GM23338 (cell line): Measurements from ENCODE around the gene SLC12A5.

Experiments
- EZH2 ChIP-seq: fragments of 200-600 bp; sonication (generic); IDR thresholded peaks from one replicate; pipeline ENCODE4 v1.8.0; 2017; ENCODE audit warnings: antibody characterized with exemption, mild to moderate bottlenecking, low read depth; ENCODE audit not compliant: unreplicated experiment
- EZH2phosphoT487 ChIP-seq: fragments of 200-600 bp; sonication (generic); IDR thresholded peaks from one replicate; pipeline ENCODE4 v1.8.1; 2018; ENCODE audit warnings: antibody characterized with exemption; ENCODE audit not compliant: unreplicated experiment
- JUNB ChIP-seq: IDR thresholded peaks from one replicate; pipeline ENCODE4 v1.6.1; 2016; ENCODE audit warnings: antibody characterized with exemption; ENCODE audit not compliant: unreplicated experiment
- POLR2AphosphoS5 ChIP-seq: IDR thresholded peaks from 2 replicates; pipeline ENCODE4 v1.6.1; 2016; ENCODE audit warnings: antibody characterized with exemption, low read depth
- REST ChIP-seq: IDR thresholded peaks from one replicate; pipeline ENCODE4 v1.6.1; 2018; ENCODE audit warnings: antibody characterized with exemption; ENCODE audit not compliant: unreplicated experiment
- STAT1 ChIP-seq: IDR thresholded peaks from one replicate; pipeline ENCODE4 v1.6.1; 2016; ENCODE audit warnings: antibody characterized with exemption; ENCODE audit not compliant: unreplicated experiment
- TF ChIP-seq, protein P1 (sequence below), 2 experiments: fragments of 200-600 bp in 1 of 2; sonication (generic) in 1 of 2; conservative IDR thresholded peaks; 2 replicates each; pipeline versions ENCODE4 v1.5.1 to v1.6.1; 2016 to 2017; ENCODE audit warnings: antibody characterized with exemption in 2 of 2, low read depth in 2 of 2, mild to moderate bottlenecking in 2 of 2, moderate library complexity in 1 of 2

- TF ChIP-seq, protein P1, sequence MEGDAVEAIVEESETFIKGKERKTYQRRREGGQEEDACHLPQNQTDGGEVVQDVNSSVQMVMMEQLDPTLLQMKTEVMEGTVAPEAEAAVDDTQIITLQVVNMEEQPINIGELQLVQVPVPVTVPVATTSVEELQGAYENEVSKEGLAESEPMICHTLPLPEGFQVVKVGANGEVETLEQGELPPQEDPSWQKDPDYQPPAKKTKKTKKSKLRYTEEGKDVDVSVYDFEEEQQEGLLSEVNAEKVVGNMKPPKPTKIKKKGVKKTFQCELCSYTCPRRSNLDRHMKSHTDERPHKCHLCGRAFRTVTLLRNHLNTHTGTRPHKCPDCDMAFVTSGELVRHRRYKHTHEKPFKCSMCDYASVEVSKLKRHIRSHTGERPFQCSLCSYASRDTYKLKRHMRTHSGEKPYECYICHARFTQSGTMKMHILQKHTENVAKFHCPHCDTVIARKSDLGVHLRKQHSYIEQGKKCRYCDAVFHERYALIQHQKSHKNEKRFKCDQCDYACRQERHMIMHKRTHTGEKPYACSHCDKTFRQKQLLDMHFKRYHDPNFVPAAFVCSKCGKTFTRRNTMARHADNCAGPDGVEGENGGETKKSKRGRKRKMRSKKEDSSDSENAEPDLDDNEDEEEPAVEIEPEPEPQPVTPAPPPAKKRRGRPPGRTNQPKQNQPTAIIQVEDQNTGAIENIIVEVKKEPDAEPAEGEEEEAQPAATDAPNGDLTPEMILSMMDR (conservative IDR thresholded peaks at IDR 0.05; ENCODE audit: low read depth in 2 of 2): no peak
- TF ChIP-seq JUNB (no peak), EZH2phosphoT487 (no peak), EZH2 (no peak), REST (no peak), POLR2AphosphoS5 (no peak), STAT1 (no peak)
These were observed 22.1 kb upstream of the SLC12A5 start for GRCh38 chr20:46006964-46007363.
